ENCODE data around the gene IRF5. TPM values are rescaled to one million over a fixed set of nuclear protein-coding genes. Genes with fewer than 3 reads are reported as not detected.

The IRF5 gene
- polyA plus RNA-seq, 3 donors: 130 to 170 (median 155) TPM

GRCh38 chr7:128968624-128969023 is 30.9 kb downstream of the IRF5 start:
- H3K27me3 Mint-ChIP-seq (ENCODE audit: low read depth in 3 of 3): no peaks in the 10 kb centered on the region
- no peaks in the 10 kb centered on the region for H3K9me3 ChIP-seq (replicated peaks in 1 of 2; ENCODE audit: control insufficient read depth in 1 of 2, insufficient read depth in 1 of 2, low read length in 2 of 2)
- H3K4me3 ChIP-seq (replicated peaks in 1 of 3; ENCODE audit: low read depth in 2 of 3, low read length in 3 of 3): no peak overlapping the region
- no peaks in the 10 kb centered on the region for H4K20me1 ChIP-seq (ENCODE audit: insufficient read depth, low read length)
- H3K9me3 Mint-ChIP-seq: no peaks in the 10 kb centered on the region
- no peak overlapping the region for H3K9ac ChIP-seq (ENCODE audit: insufficient read depth, low read length, poor library complexity, severe bottlenecking)
- H2AFZ ChIP-seq (ENCODE audit: insufficient read depth, low read depth, low read length, poor library complexity, severe bottlenecking): no peak overlapping the region
- no peaks in the 10 kb centered on the region for H3K4me1 Mint-ChIP-seq
- no peak overlapping the region for H3K27ac ChIP-seq (ENCODE audit: low read depth in 1 of 2, low read length in 2 of 2)
- TF ChIP-seq CTCF (IDR thresholded peaks at IDR 0.05): no peak
- no peaks in the 10 kb centered on the region for H3K27me3 ChIP-seq (ENCODE audit: control insufficient read depth in 2 of 2, insufficient read depth in 2 of 2, low read length in 2 of 2)
- no peak overlapping the region for H3K4me3 Mint-ChIP-seq
- no peaks in the 10 kb centered on the region for H3K79me2 ChIP-seq (ENCODE audit: insufficient read depth, low read length)
- DNase-seq: no peak
- no peak overlapping the region for H3K27ac Mint-ChIP-seq
- intact Hi-C loops (cut with micrococcal nuclease): no loop called here
- H3K4me1 ChIP-seq (ENCODE audit: control insufficient read depth in 1 of 2, insufficient read depth in 2 of 2, low read length in 2 of 2): no peaks in the 10 kb centered on the region
- 100% methylated on average over 1 of the region's 1 CpG for WGBS (ENCODE audit: insufficient coverage)
- no peak overlapping the region for H3K4me2 ChIP-seq (replicated peaks; ENCODE audit: extremely low read depth, low read length, poor library complexity, severe bottlenecking)
- H3K36me3 ChIP-seq (replicated peaks in 1 of 2; ENCODE audit: control insufficient read depth in 1 of 2, insufficient read depth in 2 of 2, low read length in 2 of 2): peaks cover 89 to 98% of the 10 kb centered on the region in 2 donors
- H3K36me3 Mint-ChIP-seq: peaks cover 74 to 91% of the 10 kb centered on the region in 2 donors

GRCh38 chr7:128974241-128974934 is 36.7 kb downstream of the IRF5 start:
- Mint-ChIP-seq H3K27ac (no peak overlapping the region), H3K4me3 (no peak overlapping the region), H3K27me3 (ENCODE audit: low read depth in 3 of 3) (no peaks in the 10 kb centered on the region), H3K4me1 (no peaks in the 10 kb centered on the region), H3K9me3 (no peaks in the 10 kb centered on the region), H3K36me3 (peaks cover 80 to 97% of the 10 kb centered on the region in 2 donors)
- H3K27me3 ChIP-seq (ENCODE audit: control insufficient read depth in 2 of 2, insufficient read depth in 2 of 2, low read length in 2 of 2): no peaks in the 10 kb centered on the region
- DNase-seq: no peak
- H3K79me2 ChIP-seq (ENCODE audit: insufficient read depth, low read length): no peaks in the 10 kb centered on the region
- intact Hi-C loops (cut with micrococcal nuclease): no loop called here
- no peak overlapping the region for H3K9ac ChIP-seq (ENCODE audit: insufficient read depth, low read length, poor library complexity, severe bottlenecking)
- H3K4me3 ChIP-seq (replicated peaks in 1 of 3; ENCODE audit: low read depth in 2 of 3, low read length in 3 of 3): no peak overlapping the region
- WGBS (ENCODE audit: insufficient coverage): 83% methylated on average over 4 of the region's 7 CpGs
- H3K27ac ChIP-seq (ENCODE audit: low read depth in 1 of 2, low read length in 2 of 2): no peak overlapping the region
- no peak overlapping the region for H3K4me2 ChIP-seq (replicated peaks; ENCODE audit: extremely low read depth, low read length, poor library complexity, severe bottlenecking)
- H3K4me1 ChIP-seq (ENCODE audit: control insufficient read depth in 1 of 2, insufficient read depth in 2 of 2, low read length in 2 of 2): no peaks in the 10 kb centered on the region
- H3K36me3 ChIP-seq (replicated peaks in 1 of 2; ENCODE audit: control insufficient read depth in 1 of 2, insufficient read depth in 2 of 2, low read length in 2 of 2): peaks cover 91 to 99% of the 10 kb centered on the region in 2 donors
- H4K20me1 ChIP-seq (ENCODE audit: insufficient read depth, low read length): no peaks in the 10 kb centered on the region
- no peak for TF ChIP-seq CTCF (IDR thresholded peaks at IDR 0.05)
- no peak overlapping the region for H2AFZ ChIP-seq (ENCODE audit: insufficient read depth, low read depth, low read length, poor library complexity, severe bottlenecking)
- no peaks in the 10 kb centered on the region for H3K9me3 ChIP-seq (replicated peaks in 1 of 2; ENCODE audit: control insufficient read depth in 1 of 2, insufficient read depth in 1 of 2, low read length in 2 of 2)
